T-helper 2 cell treated with Interferon-gamma antibody and Interleukin-4, amounts not matched to agents 100 ng/mL and 5 ng/mL, for 36 hours (primary cell): ENCODE data around the gene HK1. TPM values are rescaled to one million over a fixed set of nuclear protein-coding genes. Genes with fewer than 3 reads are reported as not detected.
"Not testable (repeated sequence)": the region's sequence is repeated elsewhere in the genome, so short reads cannot be mapped to it uniquely, and the experiment has no call there.

ENCODE experiments used
- intact Hi-C: fragments of 100-400 bp; cut with micrococcal nuclease; formaldehyde crosslinking; loops from one replicate; pipeline ENCODE4 v1.15.1; 2023
- total RNA-seq: library from RNA; stranded (reverse); gene quantifications from 2 replicates; pipeline ENCODE4 v1.2.3, GENCODE V29; 2022

Gene HK1
- total RNA-seq, 1 donor from 2014 or later, result 147 TPM

GRCh38 chr10:69308304-69308703 is 30.0 kb downstream of the HK1 start:
- intact Hi-C loops, result not testable (repeated sequence)

GRCh38 chr10:69311309-69311708 is 33.0 kb downstream of the HK1 start:
- intact Hi-C loops, result no loop called here

GRCh38 chr10:69312528-69312927 is 34.2 kb downstream of the HK1 start:
- intact Hi-C loops, result no loop called here

- intact Hi-C loops, result loop anchor here (5.0 kb wide), 1 partner anchor 78 kb away; no protein-coding TSS in a partner anchor
Observed at GRCh38 chr10:69315100-69315542, 36.8 kb downstream of the HK1 start.

GRCh38 chr10:69315610-69316312 is 37.5 kb downstream of the HK1 start:
- intact Hi-C loops, result loop anchor here (5.0 kb wide), 1 partner anchor 78 kb away; no protein-coding TSS in a partner anchor

- intact Hi-C loops, result loop anchor here (5.0 kb wide), 1 partner anchor 79 kb away; no protein-coding TSS in a partner anchor
Observed at GRCh38 chr10:69316313-69317059, 38.2 kb downstream of the HK1 start.

- intact Hi-C loops, result loop anchor here (5.0 kb wide), 1 partner anchor 80 kb away; no protein-coding TSS in a partner anchor
Observed at GRCh38 chr10:69317175-69317604, 38.9 kb downstream of the HK1 start.

GRCh38 chr10:69317626-69318105 is 39.4 kb downstream of the HK1 start:
- intact Hi-C loops, result loop anchor here (1.0 to 5.0 kb wide), 11 partner anchors 17 to 1065 kb away; partner anchors contain the start of genes CCAR1, DDX21, DDX50 and LRRC20

- intact Hi-C loops, result loop anchor here (1.0 to 5.0 kb wide), 11 partner anchors 17 to 1065 kb away; partner anchors contain the start of genes CCAR1, DDX21, DDX50 and LRRC20
Observed at GRCh38 chr10:69318106-69318866, 40.0 kb downstream of the HK1 start.

GRCh38 chr10:69318867-69319727 is 40.8 kb downstream of the HK1 start:
- intact Hi-C loops, result loop anchor here (1.0 to 5.0 kb wide), 12 partner anchors 8 to 1064 kb away; partner anchors contain the start of genes CCAR1, DDX21, DDX50 and LRRC20

- intact Hi-C loops, result loop anchor here (1.0 to 5.0 kb wide), 6 partner anchors 7 to 1063 kb away; partner anchors contain the start of genes CCAR1, DDX21 and LRRC20
Observed at GRCh38 chr10:69319841-69320316, 41.6 kb downstream of the HK1 start.

- intact Hi-C loops, result no loop called here
Observed at GRCh38 chr10:69320521-69320920, 42.2 kb downstream of the HK1 start.

- intact Hi-C loops, result no loop called here
Observed at GRCh38 chr10:69321039-69321715, 42.9 kb downstream of the HK1 start.

GRCh38 chr10:69321865-69322264 is 43.6 kb downstream of the HK1 start:
- intact Hi-C loops, result no loop called here

GRCh38 chr10:69322346-69322745 is 44.0 kb downstream of the HK1 start:
- intact Hi-C loops, result not testable (repeated sequence)

GRCh38 chr10:69323622-69324021 is 45.3 kb downstream of the HK1 start:
- intact Hi-C loops, result no loop called here

GRCh38 chr10:69324583-69324982 is 46.3 kb downstream of the HK1 start:
- intact Hi-C loops, result no loop called here

GRCh38 chr10:69325637-69326523 is 47.6 kb downstream of the HK1 start:
- intact Hi-C loops, result not testable (repeated sequence)
